ENCODE results near the gene STXBP5.

DNA sequence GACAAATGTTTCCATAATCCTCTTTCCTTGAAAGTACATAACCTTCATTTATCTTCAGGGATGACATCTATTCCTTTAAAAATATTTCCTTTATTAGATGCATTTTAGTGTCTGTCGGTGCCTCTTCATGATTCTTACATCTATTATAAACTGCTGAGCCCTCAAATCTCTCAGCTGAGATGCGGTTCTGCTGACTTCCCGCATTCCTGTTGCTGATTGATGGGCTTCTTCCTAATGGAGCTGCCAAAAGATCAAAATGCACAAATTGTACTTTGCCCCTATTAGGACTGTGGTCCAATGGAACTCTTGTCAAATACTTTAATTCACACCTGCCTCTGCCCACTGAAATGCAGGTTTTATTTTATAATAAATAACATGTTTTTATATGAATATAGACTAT lies 225.6 kb downstream of the STXBP5 start:
- TF ChIP-seq, protein P1, sequence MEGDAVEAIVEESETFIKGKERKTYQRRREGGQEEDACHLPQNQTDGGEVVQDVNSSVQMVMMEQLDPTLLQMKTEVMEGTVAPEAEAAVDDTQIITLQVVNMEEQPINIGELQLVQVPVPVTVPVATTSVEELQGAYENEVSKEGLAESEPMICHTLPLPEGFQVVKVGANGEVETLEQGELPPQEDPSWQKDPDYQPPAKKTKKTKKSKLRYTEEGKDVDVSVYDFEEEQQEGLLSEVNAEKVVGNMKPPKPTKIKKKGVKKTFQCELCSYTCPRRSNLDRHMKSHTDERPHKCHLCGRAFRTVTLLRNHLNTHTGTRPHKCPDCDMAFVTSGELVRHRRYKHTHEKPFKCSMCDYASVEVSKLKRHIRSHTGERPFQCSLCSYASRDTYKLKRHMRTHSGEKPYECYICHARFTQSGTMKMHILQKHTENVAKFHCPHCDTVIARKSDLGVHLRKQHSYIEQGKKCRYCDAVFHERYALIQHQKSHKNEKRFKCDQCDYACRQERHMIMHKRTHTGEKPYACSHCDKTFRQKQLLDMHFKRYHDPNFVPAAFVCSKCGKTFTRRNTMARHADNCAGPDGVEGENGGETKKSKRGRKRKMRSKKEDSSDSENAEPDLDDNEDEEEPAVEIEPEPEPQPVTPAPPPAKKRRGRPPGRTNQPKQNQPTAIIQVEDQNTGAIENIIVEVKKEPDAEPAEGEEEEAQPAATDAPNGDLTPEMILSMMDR (IDR thresholded peaks at IDR 0.05 in 4 of 5, conservative IDR thresholded peaks at IDR 0.05 in 1 of 5), result no peak
- TF ChIP-seq POLR2A (IDR thresholded peaks at IDR 0.05), result no peak
